ENCODE measurements around the gene CAPRIN1. TPM values are rescaled to one million over a fixed set of nuclear protein-coding genes. Genes with fewer than 3 reads are reported as not detected.

CAPRIN1 gene
- total RNA-seq, 2 experiments from 2014 or later = 190 to 201 TPM

DNA sequence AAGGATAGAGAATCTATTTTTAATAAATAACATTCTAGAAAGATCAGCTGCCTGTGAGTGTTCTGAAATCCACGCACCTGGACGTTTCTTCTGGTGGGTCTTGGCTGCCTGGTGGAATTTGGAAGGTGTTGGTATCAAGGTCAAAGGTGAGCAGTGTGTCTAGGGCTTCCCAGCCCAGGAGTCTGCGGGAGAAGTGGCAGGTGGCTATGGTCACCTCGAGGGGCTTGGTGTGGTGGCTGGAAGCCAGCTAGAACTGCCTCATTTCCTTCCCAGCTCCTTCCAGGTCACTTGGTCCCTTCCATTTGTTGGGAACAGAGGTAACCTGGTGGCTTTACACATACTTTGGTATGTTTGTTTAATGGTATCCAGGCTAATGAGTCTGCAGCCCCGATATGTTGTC lies 95.3 kb downstream of the CAPRIN1 start:
- H3K9me3 Mint-ChIP-seq = no peaks in the 10 kb centered on the region
- no peak overlapping the region for H3K27ac Mint-ChIP-seq
- no peaks in the 10 kb centered on the region for H3K27me3 Mint-ChIP-seq
- no peak for ATAC-seq (ENCODE audit: low read depth)
- no peaks in the 10 kb centered on the region for H3K4me1 Mint-ChIP-seq
- H3K4me3 Mint-ChIP-seq = no peak overlapping the region
- peaks cover 12% of the 10 kb centered on the region for H3K36me3 Mint-ChIP-seq
- no peak for DNase-seq
- POLR2A ChIA-PET = no interaction called here

DNA sequence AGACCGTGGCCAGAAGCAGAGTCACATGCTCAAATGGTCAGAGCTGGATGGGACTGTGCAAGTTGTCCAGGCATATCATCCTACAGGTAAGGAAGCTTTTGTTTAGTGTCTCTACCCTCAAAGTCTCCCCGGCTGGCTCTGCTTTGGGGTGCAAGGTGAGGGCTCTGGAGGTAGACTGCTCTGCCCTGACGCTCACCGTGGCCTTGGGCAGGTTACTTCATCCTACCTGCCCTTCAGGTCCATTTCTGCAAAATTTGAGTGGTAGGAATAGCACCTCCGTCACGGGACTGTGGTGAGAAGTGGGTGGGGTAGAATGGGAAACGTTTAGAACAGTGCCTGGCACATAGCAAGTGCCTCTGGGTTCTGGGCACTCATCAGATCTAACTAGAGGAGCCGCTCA lies 96.0 kb downstream of the CAPRIN1 start:
- Mint-ChIP-seq H3K27me3 (no peaks in the 10 kb centered on the region), H3K27ac (no peak overlapping the region), H3K4me3 (no peak overlapping the region), H3K4me1 (no peaks in the 10 kb centered on the region), H3K36me3 (peaks cover 11% of the 10 kb centered on the region), H3K9me3 (no peaks in the 10 kb centered on the region)
- ATAC-seq (ENCODE audit: low read depth) = no peak
- POLR2A ChIA-PET = no interaction called here
- no peak for DNase-seq

DNA sequence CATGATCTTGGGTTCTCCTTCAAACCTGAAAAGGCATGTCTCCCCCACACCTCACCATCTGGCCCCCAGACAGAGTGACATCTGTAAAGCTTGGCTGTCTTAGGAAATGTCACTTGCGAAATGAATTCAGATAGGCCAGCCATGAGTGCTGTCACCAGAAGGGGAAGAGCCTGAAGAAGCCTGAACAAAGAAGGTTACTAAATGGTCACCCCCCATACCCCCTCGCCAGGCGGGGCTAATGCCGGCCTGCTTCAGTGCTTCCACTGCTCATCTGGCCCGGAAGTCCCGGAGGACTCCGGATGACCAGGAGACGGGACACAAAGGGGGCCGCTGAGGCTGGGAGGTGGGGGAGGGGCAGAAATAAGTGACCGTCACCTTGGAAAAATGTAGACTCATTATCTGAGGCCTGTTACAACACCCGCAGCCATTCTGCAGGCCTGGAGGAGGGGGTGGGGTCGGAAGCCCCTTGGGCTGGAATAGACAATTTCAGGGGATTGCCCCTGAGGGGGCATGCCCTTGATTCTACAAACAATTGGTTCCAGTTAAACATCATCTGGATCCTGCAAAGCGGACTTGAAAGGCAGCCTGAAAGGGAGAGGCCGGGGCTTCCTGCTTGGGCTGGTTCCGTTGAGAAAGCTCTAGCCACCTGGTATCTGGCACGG lies 97.1 kb downstream of the CAPRIN1 start:
- Mint-ChIP-seq H3K4me1 (peaks cover 2% of the 10 kb centered on the region), H3K4me3 (no peak overlapping the region), H3K27me3 (no peaks in the 10 kb centered on the region), H3K9me3 (no peaks in the 10 kb centered on the region), H3K27ac (no peak overlapping the region), H3K36me3 (peaks cover 13% of the 10 kb centered on the region)
- ATAC-seq (ENCODE audit: low read depth) (no peak), DNase-seq (no peak)
- POLR2A ChIA-PET = no interaction called here

DNA sequence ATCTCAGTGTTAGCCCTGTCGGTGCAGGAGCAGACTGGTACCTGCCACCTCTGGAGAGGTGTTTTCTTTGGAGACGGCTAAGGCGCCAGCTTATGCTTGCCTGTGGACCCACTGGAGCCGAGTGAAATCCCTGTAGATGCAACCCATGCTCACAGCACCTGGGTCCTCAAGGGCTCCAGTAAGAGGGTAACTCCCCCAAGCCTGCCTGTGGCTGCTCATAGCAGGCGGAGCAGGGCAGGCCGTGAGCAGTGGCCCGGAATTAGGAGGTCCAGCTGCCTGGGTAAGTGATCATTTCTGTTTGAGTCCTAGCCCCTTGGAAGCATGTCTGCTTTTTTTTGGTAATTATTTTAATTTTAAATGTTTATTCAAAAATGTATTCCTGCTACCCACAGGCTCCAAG lies 97.7 kb downstream of the CAPRIN1 start:
- H3K27ac Mint-ChIP-seq = no peak overlapping the region
- no peak for DNase-seq
- H3K4me1 Mint-ChIP-seq = peaks cover 3% of the 10 kb centered on the region
- peaks cover 13% of the 10 kb centered on the region for H3K36me3 Mint-ChIP-seq
- H3K27me3 Mint-ChIP-seq = no peaks in the 10 kb centered on the region
- POLR2A ChIA-PET = no interaction called here
- no peaks in the 10 kb centered on the region for H3K9me3 Mint-ChIP-seq
- no peak for ATAC-seq (ENCODE audit: low read depth)
- H3K4me3 Mint-ChIP-seq = no peak overlapping the region

DNA sequence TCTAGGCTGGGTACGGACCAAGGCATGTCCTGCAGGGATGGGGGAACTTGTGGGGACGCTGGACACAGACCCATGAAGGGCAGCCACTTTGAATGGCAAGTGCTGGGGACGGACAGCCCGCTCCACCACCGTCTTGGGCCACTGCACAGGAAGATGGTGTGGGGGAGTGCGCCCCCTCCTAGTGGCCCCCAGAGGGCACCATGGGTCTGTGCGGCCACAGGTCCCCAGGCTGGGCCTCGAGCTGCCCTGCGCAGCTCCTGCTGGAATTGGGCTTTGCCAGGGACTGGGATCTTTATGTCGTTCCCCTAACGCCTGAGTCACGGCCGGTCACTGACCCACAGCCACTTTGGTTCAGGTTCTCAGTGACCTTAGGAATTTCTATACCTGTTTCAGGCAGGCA lies 98.3 kb downstream of the CAPRIN1 start:
- peaks cover 13% of the 10 kb centered on the region for H3K36me3 Mint-ChIP-seq
- POLR2A ChIA-PET = no interaction called here
- H3K27ac Mint-ChIP-seq = no peak overlapping the region
- no peaks in the 10 kb centered on the region for H3K9me3 Mint-ChIP-seq
- H3K27me3 Mint-ChIP-seq = no peaks in the 10 kb centered on the region
- H3K4me1 Mint-ChIP-seq = peaks cover 3% of the 10 kb centered on the region
- DNase-seq (no peak), ATAC-seq (ENCODE audit: low read depth) (no peak)
- H3K4me3 Mint-ChIP-seq = no peak overlapping the region

DNA sequence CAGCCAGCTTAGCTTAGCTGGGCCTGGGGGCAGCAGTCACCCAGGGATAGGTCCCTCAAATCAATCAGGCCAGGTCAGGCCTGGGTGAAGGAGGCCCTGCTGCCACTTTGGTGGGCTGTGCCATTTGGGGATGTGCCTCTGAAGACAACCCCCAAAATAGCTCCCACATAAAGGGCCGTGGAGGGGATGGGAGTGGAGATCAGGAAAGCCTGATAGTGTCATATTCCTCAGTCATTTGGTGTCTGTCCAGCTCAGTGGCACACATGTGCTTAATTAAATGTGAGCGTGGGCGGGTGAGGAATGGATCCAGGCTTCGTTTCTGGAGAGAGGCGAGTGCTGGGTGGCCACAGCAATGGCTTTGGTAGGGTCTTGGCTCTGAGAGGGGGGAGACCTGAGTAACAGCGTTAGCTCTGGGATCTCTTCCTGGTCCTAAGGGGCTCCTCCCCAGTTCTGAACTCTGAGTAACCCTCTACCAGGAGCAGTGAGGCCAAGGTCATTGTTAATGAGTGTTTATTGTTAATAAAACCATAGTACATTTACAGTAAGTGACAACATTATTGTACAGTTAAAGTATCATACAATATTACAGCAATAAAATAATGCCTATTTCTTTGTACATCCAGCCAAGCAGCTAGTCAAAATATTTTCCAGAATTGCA lies 99.1 kb downstream of the CAPRIN1 start:
- peaks cover 11% of the 10 kb centered on the region for H3K36me3 Mint-ChIP-seq
- no peak overlapping the region for H3K4me3 Mint-ChIP-seq
- H3K27me3 Mint-ChIP-seq = no peaks in the 10 kb centered on the region
- peaks cover 3% of the 10 kb centered on the region for H3K4me1 Mint-ChIP-seq
- POLR2A ChIA-PET = no interaction called here
- ATAC-seq (ENCODE audit: low read depth) = no peak
- DNase-seq = no peak
- no peak overlapping the region for H3K27ac Mint-ChIP-seq
- no peaks in the 10 kb centered on the region for H3K9me3 Mint-ChIP-seq

Other genes starting within 250 kb of the CAPRIN1 start
- gene LMO2, start 159.7 kb upstream of the CAPRIN1 start, total RNA-seq = under 1 TPM; 0.44 to 0.48 TPM
- gene NAT10, start 53.9 kb downstream of the CAPRIN1 start, total RNA-seq = 10 to 100 TPM; 72.7 to 76.3 TPM